ENCODE data around the gene CARD18.
"Not testable (repeated sequence)": the region's sequence is repeated elsewhere in the genome, so short reads cannot be mapped to it uniquely, and the experiment has no call there.

CARD18 gene

GRCh38 chr11:105109321-105109720, 30.2 kb downstream of the CARD18 start:
- H3K27ac Mint-ChIP-seq: no peak overlapping the region
- no peaks in the 10 kb centered on the region for H3K36me3 Mint-ChIP-seq (ENCODE audit: low read depth)
- peaks cover 20% of the 10 kb centered on the region for H3K4me1 Mint-ChIP-seq (ENCODE audit: low read depth)

DNA sequence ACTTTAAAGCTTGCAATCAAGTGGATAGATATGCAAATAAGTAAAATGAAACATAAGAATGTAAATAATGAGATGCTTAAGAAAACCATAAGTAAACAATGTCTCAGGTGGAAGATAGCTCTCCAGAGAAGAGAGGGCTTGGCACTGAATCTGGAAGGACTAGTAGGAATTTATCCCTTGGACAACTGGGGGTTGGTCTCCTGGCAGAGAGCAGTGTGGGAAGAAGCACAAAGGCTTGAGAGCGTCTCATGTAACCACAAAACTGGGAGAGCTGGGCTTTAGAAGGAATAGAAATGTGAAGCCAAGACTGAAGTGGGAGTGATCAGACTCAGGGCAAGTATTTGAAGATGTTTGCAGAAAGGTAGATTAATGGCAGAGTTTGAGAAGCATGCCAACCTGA, 31.3 kb downstream of the CARD18 start:
- Mint-ChIP-seq H3K9me3 (no peaks in the 10 kb centered on the region), H3K36me3 (ENCODE audit: low read depth) (no peaks in the 10 kb centered on the region), H3K4me1 (ENCODE audit: low read depth) (peaks cover 20% of the 10 kb centered on the region), H3K4me3 (no peak overlapping the region), H3K27me3 (peaks cover 4% of the 10 kb centered on the region), H3K27ac (no peak overlapping the region)

More at GRCh38 chr11:105109321-105109720, 30.2 kb downstream of the CARD18 start:
- Mint-ChIP-seq H3K9me3 (no peaks in the 10 kb centered on the region), H3K27me3 (peaks cover 4% of the 10 kb centered on the region), H3K4me3 (no peak overlapping the region)

DNA sequence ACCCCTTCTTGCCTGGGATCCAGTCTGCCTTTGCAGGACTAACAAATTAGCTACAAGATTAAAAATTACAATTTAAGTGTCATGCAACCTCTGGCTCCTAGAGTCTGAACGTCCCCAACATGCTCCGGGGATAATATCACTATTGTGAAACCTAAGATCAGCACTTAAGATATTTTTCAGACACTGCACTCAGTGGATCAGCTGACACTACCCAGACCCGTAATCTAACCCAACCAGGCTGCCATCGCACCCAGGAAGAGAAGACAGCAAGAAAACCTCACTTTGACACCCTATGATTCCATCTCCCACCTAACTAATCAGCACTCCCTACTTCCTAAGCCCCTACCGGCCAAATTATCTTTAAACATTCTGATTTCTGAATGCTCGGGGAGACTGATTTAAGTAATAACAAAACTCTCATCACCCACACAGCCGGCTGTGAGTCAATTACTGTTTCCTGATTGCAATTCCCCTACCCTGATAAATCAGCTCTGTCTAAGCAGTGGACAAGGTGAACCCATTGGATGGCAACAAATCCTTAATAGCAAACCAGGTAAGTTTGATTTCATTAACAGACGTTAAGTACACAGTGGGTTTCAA, 32.2 kb downstream of the CARD18 start:
- H3K9me3 Mint-ChIP-seq, H3K27me3 Mint-ChIP-seq: not testable (repeated sequence)

GRCh38 chr11:105106140-105106539, 33.4 kb downstream of the CARD18 start:
- peaks cover 24% of the 10 kb centered on the region for H3K4me1 Mint-ChIP-seq (ENCODE audit: low read depth)
- no peaks in the 10 kb centered on the region for H3K36me3 Mint-ChIP-seq (ENCODE audit: low read depth)
- H3K4me3 Mint-ChIP-seq: no peak overlapping the region
- H3K9me3 Mint-ChIP-seq: no peaks in the 10 kb centered on the region
- H3K27me3 Mint-ChIP-seq: peaks cover 4% of the 10 kb centered on the region
- no peak overlapping the region for H3K27ac Mint-ChIP-seq

More for the DNA sequence above, 32.2 kb downstream of the CARD18 start:
- not testable (repeated sequence) for H3K4me3 Mint-ChIP-seq; H3K27ac Mint-ChIP-seq; H3K36me3 Mint-ChIP-seq (ENCODE audit: low read depth)
- peaks cover 20% of the 10 kb centered on the region for H3K4me1 Mint-ChIP-seq (ENCODE audit: low read depth)

DNA sequence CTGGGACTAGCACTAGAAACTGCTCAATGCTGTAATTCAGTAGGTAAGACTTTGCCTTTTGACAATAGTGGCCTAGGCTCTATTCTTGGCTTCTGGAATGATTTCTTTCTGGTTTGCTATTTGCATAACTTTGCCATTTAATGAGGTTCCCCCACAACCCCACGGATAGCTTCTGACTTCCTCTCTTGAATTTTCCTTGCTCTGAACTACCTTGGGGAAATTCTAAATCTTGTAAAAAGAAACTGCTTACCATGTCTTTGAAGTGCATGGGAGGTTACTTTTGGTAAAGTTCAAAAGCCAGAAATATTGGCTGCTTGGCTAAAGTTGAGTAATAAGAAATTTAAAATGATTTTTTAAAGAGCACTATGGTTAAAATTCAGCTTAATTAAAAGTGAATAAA, 35.3 kb downstream of the CARD18 start:
- H3K27ac Mint-ChIP-seq: no peak overlapping the region
- H3K4me3 Mint-ChIP-seq: no peak overlapping the region
- peaks cover 30% of the 10 kb centered on the region for H3K4me1 Mint-ChIP-seq (ENCODE audit: low read depth)
- no peaks in the 10 kb centered on the region for H3K36me3 Mint-ChIP-seq (ENCODE audit: low read depth)
- H3K9me3 Mint-ChIP-seq: no peaks in the 10 kb centered on the region
- H3K27me3 Mint-ChIP-seq: peaks cover 4% of the 10 kb centered on the region

- Mint-ChIP-seq H3K27ac (no peak overlapping the region), H3K36me3 (ENCODE audit: low read depth) (no peaks in the 10 kb centered on the region), H3K4me3 (no peak overlapping the region), H3K4me1 (ENCODE audit: low read depth) (peaks cover 33% of the 10 kb centered on the region), H3K27me3 (peaks cover 3% of the 10 kb centered on the region), H3K9me3 (no peaks in the 10 kb centered on the region)
These were observed 36.2 kb downstream of the CARD18 start for GRCh38 chr11:105103336-105103735.

- H3K4me3 Mint-ChIP-seq; H3K27ac Mint-ChIP-seq; H3K36me3 Mint-ChIP-seq (ENCODE audit: low read depth): not testable (repeated sequence)
These were observed 37.4 kb downstream of the CARD18 start for GRCh38 chr11:105102079-105102581.

DNA sequence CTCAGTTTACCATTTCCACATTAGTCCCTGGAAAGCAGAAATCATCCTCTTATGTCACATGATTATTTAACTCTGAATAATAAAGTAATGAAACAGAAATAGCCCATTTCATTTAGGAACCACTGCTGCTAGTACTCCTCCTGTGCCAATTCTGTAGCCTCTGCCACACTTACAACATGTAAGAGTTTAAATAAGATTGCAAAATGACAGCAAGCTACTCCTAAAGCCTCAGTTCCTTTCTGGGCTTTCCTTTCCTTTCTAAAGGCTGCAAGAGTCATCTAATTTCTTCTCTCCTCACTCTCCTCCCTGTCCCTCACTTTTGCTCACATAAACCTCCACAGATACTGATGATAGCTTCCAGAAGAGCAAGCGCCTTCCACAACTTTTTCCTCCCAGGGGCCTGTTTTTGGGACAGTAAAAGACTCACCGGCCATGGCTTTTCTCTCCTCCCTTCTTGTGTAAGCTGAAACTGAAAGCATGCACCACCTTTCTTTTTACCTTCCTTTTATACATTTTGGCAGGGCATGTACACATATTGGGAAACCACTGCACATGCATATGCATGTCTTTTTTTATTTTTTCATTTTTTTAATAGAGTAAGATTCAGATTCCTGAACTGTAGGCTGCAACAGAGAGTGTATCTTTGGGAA, 38.5 kb downstream of the CARD18 start:
- peak overlapping the region; percentile 33 for H3K4me3 Mint-ChIP-seq
- no peak overlapping the region for H3K27ac Mint-ChIP-seq
- H3K27me3 Mint-ChIP-seq: no peaks in the 10 kb centered on the region

More at GRCh38 chr11:105102079-105102581, 37.4 kb downstream of the CARD18 start:
- not testable (repeated sequence) for H3K9me3 Mint-ChIP-seq, H3K27me3 Mint-ChIP-seq
- peaks cover 29% of the 10 kb centered on the region for H3K4me1 Mint-ChIP-seq (ENCODE audit: low read depth)

DNA sequence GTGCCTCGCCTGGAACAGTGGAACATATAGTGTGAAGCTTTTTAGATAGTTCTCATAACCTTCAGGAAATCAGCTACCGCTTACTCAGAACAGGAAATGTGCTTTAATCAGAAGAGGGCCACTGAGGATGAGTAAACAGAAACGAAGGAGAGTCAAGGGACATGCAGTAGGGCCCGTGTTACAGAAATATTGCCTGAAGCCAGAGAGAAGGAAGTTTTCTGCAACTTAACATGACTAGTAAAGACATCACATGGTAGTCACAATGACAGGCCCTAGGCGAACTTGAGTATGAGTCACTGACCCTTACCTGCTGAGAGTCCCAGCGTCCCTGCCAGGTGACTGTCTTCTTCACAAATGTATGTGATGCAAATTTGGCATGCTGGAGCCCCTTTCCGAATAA, 39.4 kb downstream of the CARD18 start:
- H3K4me1 Mint-ChIP-seq (ENCODE audit: low read depth): peaks cover 29% of the 10 kb centered on the region
- H3K27me3 Mint-ChIP-seq: no peaks in the 10 kb centered on the region
- peak overlapping the region; percentile 34 for H3K27ac Mint-ChIP-seq
- no peak overlapping the region for H3K4me3 Mint-ChIP-seq
- H3K36me3 Mint-ChIP-seq (ENCODE audit: low read depth): no peaks in the 10 kb centered on the region
- H3K9me3 Mint-ChIP-seq: no peaks in the 10 kb centered on the region

More for the DNA sequence above, 38.5 kb downstream of the CARD18 start:
- Mint-ChIP-seq H3K4me1 (ENCODE audit: low read depth) (peaks cover 29% of the 10 kb centered on the region), H3K36me3 (ENCODE audit: low read depth) (no peaks in the 10 kb centered on the region), H3K9me3 (no peaks in the 10 kb centered on the region)

- not testable (repeated sequence) for H3K9me3 Mint-ChIP-seq; H3K27me3 Mint-ChIP-seq; H3K36me3 Mint-ChIP-seq (ENCODE audit: low read depth); H3K4me3 Mint-ChIP-seq
- Mint-ChIP-seq H3K4me1 (ENCODE audit: low read depth) (peaks cover 29% of the 10 kb centered on the region), H3K27ac (peak overlapping the region; percentile 42)
These were observed 40.0 kb downstream of the CARD18 start for GRCh38 chr11:105099594-105099993.

DNA sequence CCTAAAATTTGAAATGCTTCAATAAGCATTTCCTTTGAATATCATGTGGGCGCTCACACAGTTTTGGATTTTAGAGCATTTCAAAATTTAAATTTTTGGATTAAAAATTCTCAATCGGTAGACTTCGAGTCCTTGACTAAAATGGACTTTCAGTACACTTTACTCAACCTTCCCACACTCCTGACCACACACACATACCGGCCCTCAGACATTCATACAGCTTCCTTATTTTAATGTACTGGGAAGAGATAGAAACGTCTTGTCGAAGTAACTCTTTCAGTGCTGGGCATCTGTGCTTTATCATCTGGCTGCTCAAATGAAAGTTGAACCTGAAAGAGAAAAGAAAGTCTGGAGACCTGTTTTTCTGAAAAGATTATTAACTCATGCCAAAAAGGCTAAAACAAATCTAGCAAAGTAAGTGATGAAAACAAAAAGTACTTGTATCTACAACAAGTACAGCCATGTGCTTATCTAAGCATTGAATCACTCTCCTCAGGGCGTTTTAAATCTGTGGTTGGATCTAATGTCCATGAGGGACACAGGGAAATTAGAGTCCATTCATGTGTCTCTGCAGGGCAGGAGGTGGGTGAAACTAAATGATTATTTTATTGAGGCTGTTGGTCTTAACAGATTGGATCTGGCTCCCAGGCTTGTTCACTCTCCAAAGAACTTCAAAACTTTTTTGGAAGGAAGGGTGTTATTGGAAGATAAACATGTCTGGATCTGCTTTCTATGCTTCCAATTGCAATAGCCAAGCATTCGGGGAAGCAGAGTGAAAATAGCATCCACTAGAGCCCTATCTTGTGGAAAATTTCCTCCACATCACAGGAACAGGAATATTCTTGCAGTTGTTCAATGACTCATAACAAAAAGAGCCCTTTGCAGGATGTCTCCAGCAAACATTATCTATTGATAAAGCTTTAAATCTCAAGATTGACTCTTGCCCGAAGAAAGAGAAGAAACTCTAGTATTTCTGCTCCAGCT, 47.0 kb downstream of the CARD18 start:
- Mint-ChIP-seq H3K27me3 (peaks cover 14% of the 10 kb centered on the region), H3K9me3 (no peaks in the 10 kb centered on the region)

More for the DNA sequence above, 47.0 kb downstream of the CARD18 start:
- Mint-ChIP-seq H3K4me3 (no peak overlapping the region), H3K36me3 (ENCODE audit: low read depth) (no peaks in the 10 kb centered on the region), H3K27ac (no peak overlapping the region), H3K4me1 (ENCODE audit: low read depth) (no peaks in the 10 kb centered on the region)

All from stimulated activated naive CD8-positive, alpha-beta T cell treated with anti-CD3 and anti-CD28 coated beads, Interleukin-15, Interleukin-2, amounts not matched to agents 100 ng/mL and 50 ng/mL, for 24 hours (primary cell).